ENCODE data around the gene C16orf92. TPM values are rescaled to one million over a fixed set of nuclear protein-coding genes. Genes with fewer than 3 reads are reported as not detected.
A peak's percentile ranks its signal among the peaks of the same experiment; 100 is the strongest.

The C16orf92 gene
- total and polyA plus RNA-seq, 2 of the 8 experiments (the other 6 are each of a cell fraction or from before 2014, with no cell fraction given), result not detected

GRCh38 chr16:29977063-29977825 is 45.8 kb upstream of the C16orf92 start:
- Histone ChIP-seq H3K4me3 (ENCODE audit: extremely low read depth in 1 of 4, insufficient read depth in 2 of 4, low read depth in 3 of 4, low read length in 4 of 4) (no peak overlapping the region), H4K20me1 (replicated peaks in 1 of 2; ENCODE audit: control insufficient read depth in 1 of 2, insufficient read depth in 2 of 2, low read length in 2 of 2) (peaks cover 4 to 18% of the 10 kb centered on the region in 2 experiments), H2BK15ac (ENCODE audit: low read length) (no peak overlapping the region), H3K4ac (replicated peaks; ENCODE audit: insufficient read length, low read depth, low read length) (no peak overlapping the region), H3K56ac (replicated peaks; ENCODE audit: insufficient read length, low read depth, low read length) (no peak overlapping the region), H2BK5ac (ENCODE audit: low read depth, low read length) (no peak overlapping the region; the same call in 1 of the 2 replicates), H4K8ac (ENCODE audit: extremely low read depth, insufficient read depth, low read length) (no peak overlapping the region), H3K23ac (ENCODE audit: insufficient read length) (no peak overlapping the region), H3K27ac (ENCODE audit: low read depth, low read length) (no peak overlapping the region), H3K23me2 (ENCODE audit: low read depth, low read length) (peaks cover 7% of the 10 kb centered on the region; the same call in 1 of the 2 replicates), H3K9me3 (ENCODE audit: insufficient read depth in 2 of 2, low read depth in 1 of 2, low read length in 1 of 2) (peaks cover 9 to 10% of the 10 kb centered on the region in 2 experiments), H3K27me3 (replicated peaks in 1 of 4; ENCODE audit: control insufficient read depth in 3 of 4, extremely low read depth in 1 of 4, insufficient read depth in 3 of 4, low read length in 3 of 4) (peaks cover 2 to 9% (median 8%) of the 10 kb centered on the region in 4 experiments), H2BK20ac (ENCODE audit: low read length) (no peak overlapping the region), H2AFZ (ENCODE audit: low read length) (no peak overlapping the region), H3K18ac (ENCODE audit: extremely low read depth, low read length) (no peak overlapping the region), H2BK12ac (ENCODE audit: low read depth, low read length) (no peak overlapping the region), H2AK5ac (ENCODE audit: low read depth, low read length) (no peak overlapping the region), H3K79me2 (ENCODE audit: control insufficient read depth in 1 of 2, insufficient read depth in 2 of 2, low read length in 2 of 2) (peaks cover 9 to 34% of the 10 kb centered on the region in 2 experiments), H3K14ac (ENCODE audit: insufficient read length) (no peak overlapping the region), H4K91ac (replicated peaks; ENCODE audit: insufficient read length, low read length) (no peak overlapping the region), H3K36me3 (ENCODE audit: control insufficient read depth in 2 of 4, insufficient read depth in 4 of 4, low read length in 3 of 4) (peaks cover 10 to 44% (median 34%) of the 10 kb centered on the region in 4 experiments), H3K4me2 (ENCODE audit: insufficient read depth in 1 of 2, low read depth in 2 of 2, low read length in 2 of 2) (peak overlapping the region in 1 of 2 experiments; percentile 72; a peak in 1 of 4 replicates), H2BK120ac (replicated peaks; ENCODE audit: low read depth, low read length) (no peak overlapping the region), H4K5ac (ENCODE audit: insufficient read length, low read depth, low read length) (no peak overlapping the region), H3K9ac (replicated peaks in 1 of 4; ENCODE audit: extremely low read depth in 1 of 4, low read depth in 3 of 4, low read length in 3 of 4) (no peak overlapping the region; a peak in 2 of 7 replicates), H3K79me1 (ENCODE audit: low read depth, low read length) (peaks cover 25% of the 10 kb centered on the region), H3K4me1 (replicated peaks in 1 of 4; ENCODE audit: control insufficient read depth in 3 of 4, insufficient read depth in 4 of 4, low read length in 3 of 4) (peaks cover 4 to 20% (median 7%) of the 10 kb centered on the region in 4 experiments)
- WGBS, 2 experiments (ENCODE audit: extremely low coverage in 1 of 2, insufficient coverage in 1 of 2, insufficient read length in 1 of 2, insufficient replicate concordance in 2 of 2, low coverage in 1 of 2, low lambda C conversion rate in 2 of 2, missing lambda C conversion rate in 1 of 2), result 74% methylated on average over 9 of the region's 9 CpGs; no CpG with 5 or more reads in 1 of the 2 experiments
- ChIA-PET POLR2A (ENCODE audit: partially characterized antibody) (interaction anchor here (1.3 kb wide), 1 partner anchor 14 kb away, joined by 3 read pairs; no protein-coding TSS in a partner anchor), CTCF (ENCODE audit: partially characterized antibody) (interaction anchor here (0.7 to 4.4 kb wide), 4 partner anchors 19 to 165 kb away, joined by 3 to 19 read pairs (median 4); partner anchors contain the start of genes INO80E and PRRT2)
- DNase-seq (ENCODE audit: low read depth in 1 of 2, low spot score in 2 of 2) (no peak), FAIRE-seq (no peak)
- TF ChIP-seq SP4 (IDR thresholded peaks at IDR 0.05; ENCODE audit: low read length), result no peak
- no peak for TF ChIP-seq CBX8 (IDR thresholded peaks at IDR 0.05; ENCODE audit: borderline replicate concordance, low read depth, low read length)
- TF ChIP-seq JUND (IDR thresholded peaks at IDR 0.05; ENCODE audit: low read length), result no peak
- no peak for TF ChIP-seq RNF2 (IDR thresholded peaks at IDR 0.05; ENCODE audit: borderline replicate concordance, low read depth, low read length, missing control alignments, poor library complexity, severe bottlenecking)
- no peak for TF ChIP-seq RAD21 (IDR thresholded peaks at IDR 0.05 in 1 of 2, conservative IDR thresholded peaks at IDR 0.05 in 1 of 2; ENCODE audit: low read depth in 2 of 2, low read length in 2 of 2)
- no peak for TF ChIP-seq EGR1 (IDR thresholded peaks at IDR 0.05; ENCODE audit: borderline replicate concordance, low read depth, low read length)

Data from H1 (cell line).